Stimulated activated CD8-positive, alpha-beta memory T cell treated with anti-CD3 and anti-CD28 coated beads, Interleukin-12 subunit alpha, Interleukin-12 subunit beta, amount 100 ng/mL, for 4 hours (primary cell): ENCODE data around the gene ABI1.
"Not testable (repeated sequence)": the region's sequence is repeated elsewhere in the genome, so short reads cannot be mapped to it uniquely, and the experiment has no call there.

ENCODE experiments used
- DNase-seq: peaks from one replicate; pipeline ENCODE4 v3.0.0-alpha.2; 2020; ENCODE audit warnings: low read depth

Gene ABI1

GRCh38 chr10:26804418-26805393, 56.1 kb downstream of the ABI1 start:
- DNase-seq = no peak

GRCh38 chr10:26803849-26804248, 56.9 kb downstream of the ABI1 start:
- no peak for DNase-seq

- DNase-seq = no peak
Observed at GRCh38 chr10:26802527-26802926, 58.2 kb downstream of the ABI1 start.

GRCh38 chr10:26801831-26802230, 58.9 kb downstream of the ABI1 start:
- DNase-seq = no peak

GRCh38 chr10:26801274-26801673, 59.5 kb downstream of the ABI1 start:
- no peak for DNase-seq

- no peak for DNase-seq
Observed at GRCh38 chr10:26800468-26800867, 60.3 kb downstream of the ABI1 start.

GRCh38 chr10:26799342-26799741, 61.4 kb downstream of the ABI1 start:
- DNase-seq = no peak

GRCh38 chr10:26798298-26798697, 62.5 kb downstream of the ABI1 start:
- no peak for DNase-seq

GRCh38 chr10:26797340-26797739, 63.4 kb downstream of the ABI1 start:
- DNase-seq = no peak

- no peak for DNase-seq
Observed at GRCh38 chr10:26792758-26793495, 67.8 kb downstream of the ABI1 start.

- no peak for DNase-seq
Observed at GRCh38 chr10:26790221-26790995, 70.3 kb downstream of the ABI1 start.

GRCh38 chr10:26789779-26790178, 71.0 kb downstream of the ABI1 start:
- not testable (repeated sequence) for DNase-seq

- no peak for DNase-seq
Observed at GRCh38 chr10:26787362-26787761, 73.4 kb downstream of the ABI1 start.

- no peak for DNase-seq
Observed at GRCh38 chr10:26781797-26782196, 79.0 kb downstream of the ABI1 start.

- DNase-seq = no peak
Observed at GRCh38 chr10:26780793-26781601, 79.8 kb downstream of the ABI1 start.

- DNase-seq = no peak
Observed at GRCh38 chr10:26780106-26780792, 80.5 kb downstream of the ABI1 start.

GRCh38 chr10:26779176-26779860, 81.4 kb downstream of the ABI1 start:
- no peak for DNase-seq

- DNase-seq = no peak
Observed at GRCh38 chr10:26777686-26778085, 83.1 kb downstream of the ABI1 start.

- no peak for DNase-seq
Observed at GRCh38 chr10:26776258-26776657, 84.5 kb downstream of the ABI1 start.

GRCh38 chr10:26773633-26774032, 87.1 kb downstream of the ABI1 start:
- no peak for DNase-seq
